ENCODE results near the gene ADAMTSL3.

DNA sequence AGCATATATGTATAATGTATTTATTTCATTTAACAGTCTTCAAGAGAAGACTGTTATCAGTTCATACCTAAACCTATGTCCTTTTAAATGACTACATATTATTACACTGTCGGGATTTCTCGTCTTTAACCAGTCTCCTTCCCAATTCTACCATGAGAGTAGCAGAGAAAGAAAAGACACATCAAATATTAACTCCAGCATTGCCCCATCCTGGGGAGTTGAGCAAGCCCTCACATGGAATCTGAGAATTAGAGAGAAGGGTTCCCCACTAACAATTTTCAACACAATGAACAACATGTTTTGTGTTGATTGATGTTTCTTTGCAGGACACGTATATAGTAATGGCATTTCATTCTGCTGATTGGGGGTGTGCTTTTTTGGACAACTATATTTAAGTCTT is 257.4 kb downstream of the ADAMTSL3 start:
- TF ChIP-seq EZH2phosphoT487 (IDR thresholded peaks at IDR 0.05; ENCODE audit: low read depth) = no peak
- TF ChIP-seq, protein P1, sequence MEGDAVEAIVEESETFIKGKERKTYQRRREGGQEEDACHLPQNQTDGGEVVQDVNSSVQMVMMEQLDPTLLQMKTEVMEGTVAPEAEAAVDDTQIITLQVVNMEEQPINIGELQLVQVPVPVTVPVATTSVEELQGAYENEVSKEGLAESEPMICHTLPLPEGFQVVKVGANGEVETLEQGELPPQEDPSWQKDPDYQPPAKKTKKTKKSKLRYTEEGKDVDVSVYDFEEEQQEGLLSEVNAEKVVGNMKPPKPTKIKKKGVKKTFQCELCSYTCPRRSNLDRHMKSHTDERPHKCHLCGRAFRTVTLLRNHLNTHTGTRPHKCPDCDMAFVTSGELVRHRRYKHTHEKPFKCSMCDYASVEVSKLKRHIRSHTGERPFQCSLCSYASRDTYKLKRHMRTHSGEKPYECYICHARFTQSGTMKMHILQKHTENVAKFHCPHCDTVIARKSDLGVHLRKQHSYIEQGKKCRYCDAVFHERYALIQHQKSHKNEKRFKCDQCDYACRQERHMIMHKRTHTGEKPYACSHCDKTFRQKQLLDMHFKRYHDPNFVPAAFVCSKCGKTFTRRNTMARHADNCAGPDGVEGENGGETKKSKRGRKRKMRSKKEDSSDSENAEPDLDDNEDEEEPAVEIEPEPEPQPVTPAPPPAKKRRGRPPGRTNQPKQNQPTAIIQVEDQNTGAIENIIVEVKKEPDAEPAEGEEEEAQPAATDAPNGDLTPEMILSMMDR (IDR thresholded peaks at IDR 0.05; ENCODE audit: low read depth, low read length) = no peak
